CMK (cell line): ENCODE data around the gene ERH.

Experiments
- DNase-seq: peaks from one replicate; pipeline ENCODE4 v3.0.0-alpha.2; 2010; ENCODE audit warnings: low read depth

The ERH gene

DNA sequence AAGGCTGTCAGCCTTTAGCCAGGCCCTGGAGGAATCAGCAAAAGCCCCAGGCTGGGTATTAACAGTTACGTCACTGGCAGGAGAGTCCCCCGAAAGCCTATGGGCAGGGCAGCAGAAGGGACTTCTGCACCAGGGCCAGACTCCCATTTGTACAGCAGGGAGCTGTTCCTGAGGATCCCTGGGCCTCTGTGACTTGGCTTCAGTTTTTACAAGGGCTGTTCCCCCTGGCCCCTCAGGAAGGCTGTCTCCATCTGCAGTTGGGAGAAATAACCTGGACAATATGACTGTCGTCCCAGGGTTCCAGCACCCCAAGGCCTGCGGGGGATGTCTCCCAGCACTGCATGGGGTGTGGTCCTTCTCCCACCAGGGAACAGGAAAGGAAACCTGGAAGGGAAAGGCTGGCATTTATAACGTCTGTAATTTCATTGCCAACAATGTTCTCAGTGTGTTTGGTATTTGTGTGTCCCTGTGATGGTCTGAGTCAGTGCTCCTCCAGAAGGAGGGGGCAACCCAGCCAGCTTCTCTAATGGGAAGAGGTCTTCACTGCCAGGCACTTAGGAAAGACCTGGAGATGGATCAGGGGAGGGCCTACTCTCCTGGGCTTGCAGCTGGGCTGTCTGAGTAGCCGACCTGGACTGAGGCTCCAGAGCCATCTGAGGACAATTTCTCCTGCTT, 42.4 kb downstream of the ERH start:
- DNase-seq, result no peak

DNA sequence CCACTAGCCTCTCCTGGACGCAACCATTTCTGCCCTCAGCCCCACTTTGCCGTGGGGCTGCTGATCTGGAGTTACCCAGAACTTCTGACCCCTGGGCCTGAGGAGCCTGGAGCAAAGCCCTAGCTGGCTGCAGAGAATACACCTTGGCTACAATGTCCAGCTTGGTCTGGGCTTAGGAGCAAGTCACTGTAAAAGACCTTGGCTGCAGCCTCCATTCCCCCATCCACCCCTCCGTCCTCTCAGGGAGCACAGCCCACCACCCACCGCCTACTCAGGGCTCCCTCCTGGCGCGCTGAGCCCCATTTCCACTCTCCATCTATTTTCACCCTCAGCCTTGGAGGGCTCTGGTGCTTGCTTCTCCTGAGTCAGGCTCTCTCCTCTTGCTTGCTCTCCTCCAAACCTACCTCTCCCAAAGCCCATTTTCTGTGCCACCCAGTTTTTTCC, 42.9 kb downstream of the ERH start:
- no peak for DNase-seq

DNA sequence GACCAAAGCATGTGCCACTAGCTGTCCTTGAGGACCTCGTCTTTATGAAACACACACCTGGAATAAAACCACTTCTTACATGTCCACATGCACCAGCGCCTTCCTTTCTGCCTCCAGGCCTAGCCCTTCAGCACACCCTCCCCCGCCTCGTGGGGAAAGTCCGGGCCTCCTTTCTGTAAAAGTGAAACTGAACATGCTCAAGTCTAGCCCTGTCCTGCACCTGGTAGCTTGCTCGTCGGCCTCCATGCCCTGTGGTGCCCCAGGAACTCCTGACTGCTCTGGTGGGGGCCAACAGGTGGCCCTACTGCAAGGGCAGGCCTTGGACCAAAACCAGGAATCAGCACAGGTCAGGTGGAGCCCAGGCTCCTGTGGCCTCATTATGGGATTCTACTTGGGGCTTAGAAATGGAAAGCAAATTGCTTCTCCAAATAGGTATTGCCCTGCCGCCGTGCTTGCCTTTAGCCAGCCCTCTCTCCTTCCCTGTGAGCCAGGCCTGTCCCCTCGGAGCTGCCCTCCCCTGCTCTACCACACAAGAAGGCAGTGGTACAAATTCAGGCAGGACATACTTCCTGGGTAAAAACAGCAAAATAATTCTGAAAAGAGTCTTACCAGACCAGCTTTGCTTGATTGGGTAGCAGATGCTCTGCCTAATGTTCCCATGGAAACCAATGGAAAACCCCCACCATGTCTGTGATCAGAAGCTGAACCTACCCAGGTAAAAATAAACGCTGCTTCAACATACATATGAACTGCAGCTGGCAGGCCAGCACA, 43.5 kb downstream of the ERH start:
- no peak for DNase-seq

GRCh38 chr14:69353168-69353567, 44.9 kb downstream of the ERH start:
- DNase-seq, result no peak

- DNase-seq, result no peak
Measured at GRCh38 chr14:69351911-69352310, 46.2 kb downstream of the ERH start.

- DNase-seq, result no peak
Measured at GRCh38 chr14:69351385-69351784, 46.7 kb downstream of the ERH start.

DNA sequence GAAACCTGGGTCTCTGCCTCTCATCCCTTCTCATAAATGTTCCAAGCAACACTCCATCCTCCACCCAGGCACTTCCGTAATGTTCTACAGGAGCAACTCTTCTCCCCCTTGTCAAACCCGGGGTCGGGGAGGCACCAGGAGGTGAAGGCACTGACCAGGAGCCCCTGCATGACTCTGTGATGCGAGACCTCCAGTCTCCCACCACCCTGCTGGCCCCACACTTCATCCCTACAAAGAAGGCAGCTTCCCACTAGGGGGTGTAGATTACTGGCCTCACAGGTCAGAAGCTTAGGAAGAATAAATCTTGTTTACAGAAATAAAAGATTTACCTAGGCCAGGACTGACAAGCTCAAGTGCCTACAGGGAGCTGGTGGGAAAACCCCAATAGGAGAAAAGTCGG, 47.2 kb downstream of the ERH start:
- no peak for DNase-seq

DNA sequence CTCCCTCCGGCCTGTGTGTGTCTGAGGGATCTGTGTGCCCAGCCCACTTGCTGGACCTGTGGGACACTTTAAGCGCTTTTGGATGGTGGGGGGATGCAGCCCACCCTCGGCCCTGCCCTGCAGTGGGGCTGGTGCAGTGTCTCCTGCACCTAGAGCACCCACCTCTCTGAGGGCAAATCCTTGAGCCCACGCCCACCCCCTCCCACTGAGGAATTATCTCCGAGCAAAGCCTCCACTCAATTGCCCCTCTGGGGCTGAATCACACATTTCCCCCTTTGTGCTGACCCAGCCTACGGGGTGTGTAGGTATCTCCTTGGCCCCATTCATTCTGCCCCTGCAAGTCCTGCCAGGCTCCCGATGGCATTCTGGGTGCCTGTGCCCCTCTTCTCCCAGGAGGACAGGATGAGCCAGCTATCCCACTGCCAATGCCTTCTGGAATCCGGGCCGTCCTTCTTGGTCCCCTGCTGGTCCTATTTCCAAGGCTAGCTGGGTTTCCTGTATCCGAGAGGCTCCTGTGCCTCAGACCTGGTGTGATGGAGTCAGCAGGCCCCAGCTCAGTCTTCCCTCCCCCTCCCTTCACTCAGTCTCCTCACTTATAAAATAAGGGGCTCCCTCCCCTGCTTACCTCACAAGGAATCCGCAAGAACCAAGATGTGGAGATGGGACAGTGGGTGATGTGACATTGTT, 48.9 kb downstream of the ERH start:
- DNase-seq, result no peak

DNA sequence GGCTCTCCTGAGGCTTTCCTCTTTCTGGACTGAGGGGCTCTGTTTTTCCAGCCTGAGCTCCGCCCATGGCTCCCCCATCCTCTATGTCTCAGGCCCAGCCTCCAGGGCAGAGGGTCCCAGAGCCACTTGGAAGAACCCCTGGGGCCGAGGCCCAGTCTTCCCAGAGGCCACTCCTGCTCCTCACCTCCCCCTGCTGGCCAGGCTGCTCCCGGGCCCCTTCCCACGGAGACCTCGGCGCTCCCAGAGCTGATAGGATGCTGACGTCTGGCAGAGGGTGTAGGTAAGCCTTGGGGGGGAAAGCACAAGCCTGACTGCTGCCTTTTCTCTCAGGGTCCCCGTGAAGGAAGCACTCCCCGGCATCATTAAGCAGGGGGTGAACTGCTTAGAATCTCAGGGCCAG, 51.4 kb downstream of the ERH start:
- DNase-seq, result no peak

DNA sequence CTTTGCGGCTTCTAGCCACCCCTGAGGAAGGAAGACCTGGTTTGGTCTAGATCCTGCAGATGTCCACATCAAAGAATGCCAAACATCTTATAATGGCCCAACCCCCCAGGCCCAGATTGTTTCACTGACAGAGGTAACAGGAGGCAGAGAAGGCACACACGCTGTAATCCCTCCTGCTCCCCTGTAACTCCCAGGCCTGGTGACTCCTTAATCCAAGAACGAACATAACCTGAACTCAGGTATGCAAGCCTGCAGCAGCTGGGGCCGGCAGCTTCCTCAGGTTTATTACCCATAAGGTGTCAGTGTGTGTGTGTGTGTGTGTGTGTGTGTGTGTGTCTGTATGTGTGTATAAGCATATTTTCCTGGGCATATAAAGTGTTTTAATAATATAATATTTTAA, 52.7 kb downstream of the ERH start:
- no peak for DNase-seq

DNA sequence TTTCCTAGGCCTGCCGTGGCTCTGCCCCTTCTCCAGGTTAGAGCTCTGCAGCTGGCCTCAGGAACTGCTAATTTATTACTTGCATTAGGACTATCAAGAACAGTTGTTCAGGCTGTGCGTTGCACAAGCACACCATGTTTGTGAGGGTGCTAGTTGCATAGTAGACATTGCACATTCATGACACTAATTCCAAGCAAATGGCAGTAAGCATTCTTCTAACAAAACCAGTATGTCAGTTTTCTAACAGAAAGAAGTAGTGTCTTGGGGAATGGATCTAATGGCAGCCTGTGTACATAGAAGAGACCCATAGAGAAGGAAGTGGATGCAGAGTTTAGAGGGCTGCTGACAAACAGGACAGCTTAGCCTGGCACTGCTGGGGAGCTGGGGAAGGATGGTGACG, 53.9 kb downstream of the ERH start:
- no peak for DNase-seq

GRCh38 chr14:69342928-69343525, 55.1 kb downstream of the ERH start:
- DNase-seq, result no peak

GRCh38 chr14:69339426-69339825, 58.7 kb downstream of the ERH start:
- no peak for DNase-seq

- no peak for DNase-seq
Measured at GRCh38 chr14:69337984-69338383, 60.1 kb downstream of the ERH start.

- DNase-seq, result no peak
Measured at GRCh38 chr14:69335371-69335771, 62.7 kb downstream of the ERH start.

DNA sequence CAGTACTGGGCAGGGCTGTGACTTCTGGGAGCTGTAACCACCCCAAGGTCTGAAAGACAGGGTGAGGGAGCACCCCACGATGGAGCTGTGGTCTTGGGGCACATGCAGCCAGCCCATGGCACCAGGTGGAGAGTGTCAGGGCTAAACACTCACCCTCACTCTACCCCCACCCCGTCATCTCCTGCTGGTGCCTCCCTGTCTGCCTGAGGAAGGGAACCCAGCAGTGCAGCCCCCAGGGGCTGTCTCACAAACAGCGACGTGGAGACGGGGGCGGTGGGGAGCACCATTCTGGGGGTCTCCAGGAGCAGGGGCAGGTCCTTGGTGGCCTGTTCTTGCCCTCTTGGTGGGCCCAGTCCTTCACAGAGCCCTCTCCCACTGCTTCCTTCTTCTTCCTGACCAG, 63.5 kb downstream of the ERH start:
- DNase-seq, result no peak

GRCh38 chr14:69333791-69334337, 64.2 kb downstream of the ERH start:
- DNase-seq, result no peak

DNA sequence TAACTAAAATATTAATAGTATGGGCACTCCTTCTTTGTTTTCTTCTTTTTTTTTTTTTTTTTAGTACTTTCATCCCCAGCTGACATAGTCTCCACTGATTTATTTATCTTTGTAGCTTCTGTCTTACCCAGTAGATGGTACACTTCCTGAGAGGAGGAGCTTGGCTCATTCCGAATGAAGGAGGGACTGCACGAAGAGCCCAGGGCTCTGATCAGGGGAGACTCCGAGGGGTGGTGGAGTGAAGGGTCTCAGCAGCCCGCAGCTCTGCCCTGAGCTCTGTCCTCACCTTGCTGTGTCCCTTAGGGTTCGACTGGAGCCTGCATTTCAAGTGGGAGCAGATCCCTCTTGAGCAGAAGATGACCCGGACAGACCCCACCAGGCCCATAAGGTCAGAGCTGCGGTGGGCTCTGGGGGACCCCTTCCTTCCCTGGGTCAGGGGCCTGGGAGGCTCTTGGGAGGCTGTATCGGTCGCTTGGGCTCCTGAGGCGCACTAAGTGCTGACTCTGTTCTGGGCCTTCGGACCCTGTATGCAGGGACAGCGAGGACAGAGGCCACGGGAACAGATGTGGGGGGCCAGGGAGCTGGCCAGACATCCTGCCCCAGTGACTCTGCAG, 65.2 kb downstream of the ERH start:
- DNase-seq, result no peak

DNA sequence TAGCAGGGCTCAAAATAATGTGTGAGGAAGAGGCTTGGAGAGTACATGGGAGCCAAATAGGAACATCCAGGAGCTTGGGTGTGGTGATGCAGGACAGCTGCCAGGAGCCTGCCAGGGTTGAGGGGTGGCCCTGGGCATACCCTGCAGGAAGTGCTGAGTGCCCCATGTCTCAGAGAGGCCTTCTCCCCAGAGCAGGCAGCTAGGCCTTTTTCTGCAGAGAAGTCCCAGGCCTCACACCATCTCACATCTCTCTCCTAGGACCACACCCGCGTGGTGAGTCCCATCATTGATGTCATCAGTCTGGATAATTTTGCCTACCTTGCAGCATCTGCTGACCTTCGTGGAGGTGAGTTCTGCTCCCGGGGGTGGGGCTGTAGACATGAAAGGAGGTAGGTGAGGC, 66.9 kb downstream of the ERH start:
- no peak for DNase-seq
